K562 (cell line): ENCODE measurements around the gene CAMK2D. TPM values are rescaled to one million over a fixed set of nuclear protein-coding genes. Genes with fewer than 3 reads are reported as not detected.

Experiments used
- ATAC-seq: fragments of 200-7000 bp; cut with Tn5 transposase; 3 replicates; pipeline ENCODE4 v1.9.1; 2020; ENCODE audit warnings: moderate library complexity
- BruUV-seq: library from RNA; stranded (reverse); fragments of 400-500 nt; replicated peaks from 2 replicates; lab custom pipeline; 2021; lab: Mats Ljungman, UMichigan
- CTCF ChIA-PET: fragments of 300-600 bp; formaldehyde crosslinking; extraction: SDS; loops from one replicate; lab custom pipeline; 2021; ENCODE audit warnings: low intra/inter-chr PET ratio; lab: Yijun Ruan, JAX
- POLR2A ChIA-PET: fragments of 300-600, 350-650 bp; sonication (Branson Sonifier 250); formaldehyde crosslinking; extraction: SDS; loops from one replicate; lab custom pipeline; 2021; ENCODE audit warnings: antibody characterized with exemption, inconsistent platforms; lab: Yijun Ruan, JAX
- DNase-seq, 4 experiments: peaks; one replicate each; pipeline versions ENCODE4 v3.0.0 to v3.0.0-alpha.2; 2011 to 2018; ENCODE audit warnings: low spot score in 3 of 4, mixed read lengths in 3 of 4; ENCODE audit errors: extremely low read depth in 1 of 4
- FAIRE-seq: peaks from 2 replicates; lab custom pipeline; 2011; peaks lifted over from hg19 to GRCh38; lab: Jason Lieb, UNC
- H2AFZ ChIP-seq: 2 replicates; pipeline ENCODE4 v1.6.0; 2011; ENCODE audit warnings: low read depth, low read length, control low read depth, inconsistent platforms
- H3K27ac ChIP-seq: fragments of 200-600 bp; 3 replicates; pipeline ENCODE4 v1.8.0; 2011; ENCODE audit warnings: low read depth, mild to moderate bottlenecking, control low read depth, inconsistent platforms, low read length, moderate library complexity, mixed read lengths; ENCODE audit errors: extremely low read depth
- H3K27me3 ChIP-seq, 2 experiments: fragments of 300-600 bp in 1 of 2; 2 replicates in 1 of 2; 3 replicates in 1 of 2; pipeline versions ENCODE4 v1.6.0 to v1.8.0; 2011; ENCODE audit warnings: inconsistent platforms in 2 of 2, low read length in 2 of 2, mild to moderate bottlenecking in 1 of 2, mixed read lengths in 1 of 2, moderate library complexity in 1 of 2; ENCODE audit not compliant: control insufficient read depth in 2 of 2, insufficient read depth in 2 of 2
- H3K36me3 ChIP-seq: fragments of 300-600 bp; 3 replicates; pipeline ENCODE4 v1.8.0; 2011; ENCODE audit warnings: mild to moderate bottlenecking, low read length, inconsistent platforms; ENCODE audit not compliant: control insufficient read depth, insufficient read depth
- H3K4me1 ChIP-seq, 2 experiments: fragments of 200-600 bp in 1 of 2; replicated peaks in 1 of 2; 2 replicates in 1 of 2; 3 replicates in 1 of 2; pipeline versions ENCODE4 v1.5.1 to v1.8.0; 2011; ENCODE audit warnings: inconsistent platforms in 2 of 2, low read length in 2 of 2, mild to moderate bottlenecking in 1 of 2, mixed read lengths in 1 of 2, moderate library complexity in 1 of 2; ENCODE audit not compliant: control insufficient read depth in 2 of 2, insufficient read depth in 2 of 2
- H3K4me2 ChIP-seq: 2 replicates; pipeline ENCODE4 v1.6.1; 2011; ENCODE audit warnings: low read length, control low read depth, inconsistent platforms, mixed read lengths; ENCODE audit not compliant: insufficient read depth
- H3K4me3 ChIP-seq: fragments of 200-600 bp; sonication (generic), shearing (Covaris generic); 2 replicates; pipeline ENCODE4 v1.5.1; 2016; ENCODE audit warnings: control low read depth, inconsistent platforms
- H3K79me2 ChIP-seq: fragments of 200-600 bp; 3 replicates; pipeline ENCODE4 v1.8.0; 2011; ENCODE audit warnings: low read length, inconsistent platforms; ENCODE audit not compliant: control insufficient read depth, insufficient read depth
- H3K9ac ChIP-seq, 2 experiments: 2 replicates each; pipeline versions ENCODE4 v1.6.0 to v1.6.1; 2011; ENCODE audit warnings: low read depth in 2 of 2, low read length in 2 of 2, control low read depth in 1 of 2, inconsistent platforms in 1 of 2, mild to moderate bottlenecking in 1 of 2, mixed read lengths in 1 of 2; ENCODE audit not compliant: insufficient read depth in 1 of 2
- H3K9me1 ChIP-seq: one replicate; pipeline ENCODE4 v1.6.0; 2011; ENCODE audit warnings: inconsistent platforms, mild to moderate bottlenecking, low read length, moderate library complexity; ENCODE audit not compliant: control insufficient read depth, insufficient read depth
- H3K9me3 ChIP-seq: replicated peaks from 2 replicates; pipeline ENCODE4 v1.5.1; 2011; ENCODE audit warnings: low read depth, low read length, inconsistent platforms; ENCODE audit not compliant: control insufficient read depth, insufficient read depth
- H4K20me1 ChIP-seq: replicated peaks from 2 replicates; pipeline ENCODE4 v1.6.1; 2011; ENCODE audit warnings: low read length, inconsistent platforms, mixed read lengths; ENCODE audit not compliant: control insufficient read depth, insufficient read depth
- ARID1B ChIP-seq: fragments of 450-650 bp; IDR thresholded peaks from 2 replicates; pipeline ENCODE4 v1.6.1; 2016; ENCODE audit warnings: antibody characterized with exemption, mild to moderate bottlenecking, inconsistent platforms
- C11orf30 ChIP-seq: fragments of 450-650 bp; IDR thresholded peaks from 2 replicates; pipeline ENCODE4 v1.6.1; 2016; ENCODE audit warnings: low read depth, mild to moderate bottlenecking
- DPF2 ChIP-seq: fragments of 450-650 bp; IDR thresholded peaks from 2 replicates; pipeline ENCODE4 v1.6.1; 2016
- ELF2 ChIP-seq: fragments of 250-450 bp; sonication (Bioruptor Pico); IDR thresholded peaks from 2 replicates; pipeline ENCODE4 v1.5.0; 2021; ENCODE audit warnings: mild to moderate bottlenecking
- MAFF ChIP-seq: IDR thresholded peaks from 2 replicates; pipeline ENCODE4 v1.6.1; 2012; ENCODE audit warnings: low read length, improper control_type of control experiment
- MAFG ChIP-seq: fragments of 450-650 bp; conservative IDR thresholded peaks from 2 replicates; pipeline ENCODE4 v1.6.1; 2016; ENCODE audit warnings: missing genetic modification characterization, missing compliant biosample characterization
- MAFK ChIP-seq: IDR thresholded peaks from 2 replicates; pipeline ENCODE4 v1.6.1; 2011; ENCODE audit warnings: low read length, improper control_type of control experiment
- MECOM ChIP-seq: fragments of 250-450 bp; sonication (Bioruptor Pico); IDR thresholded peaks from 2 replicates; pipeline ENCODE4 v1.8.0; 2022; ENCODE audit warnings: inconsistent platforms
- MEF2D ChIP-seq: conservative IDR thresholded peaks from 2 replicates; pipeline ENCODE4 v1.6.1; 2016; ENCODE audit warnings: low read depth, missing genetic modification characterization, missing compliant biosample characterization
- MTA3 ChIP-seq: fragments of 450-650 bp; formaldehyde crosslinking; IDR thresholded peaks from 2 replicates; pipeline ENCODE4 v1.6.1; 2017; ENCODE audit warnings: mild to moderate bottlenecking, borderline replicate concordance
- NFE2 ChIP-seq: IDR thresholded peaks from 2 replicates; pipeline ENCODE4 v1.6.1; 2014; ENCODE audit warnings: antibody characterized with exemption, low read depth
- PTRF ChIP-seq: fragments of 450-650 bp; IDR thresholded peaks from 2 replicates; pipeline ENCODE4 v1.6.1; 2016; ENCODE audit warnings: mild to moderate bottlenecking, missing genetic modification characterization, missing compliant biosample characterization
- RBM39 ChIP-seq: fragments of 200-400 bp; formaldehyde crosslinking; optimal IDR thresholded peaks from 2 replicates; pipeline ENCODE3; 2018; ENCODE audit warnings: low read depth, low read length
- SAP30 ChIP-seq: fragments of 200-600 bp; sonication (generic); IDR thresholded peaks from 2 replicates; pipeline ENCODE4 v1.6.1; 2012; ENCODE audit warnings: borderline replicate concordance, low read depth, mild to moderate bottlenecking, moderate library complexity, low read length, control low read depth, inconsistent platforms; ENCODE audit not compliant: insufficient read depth, poor library complexity, severe bottlenecking
- XRCC3 ChIP-seq: fragments of 450-650 bp; IDR thresholded peaks from 2 replicates; pipeline ENCODE4 v1.6.1; 2017; ENCODE audit warnings: mild to moderate bottlenecking, moderate library complexity
- ZFP30 ChIP-seq: fragments of 250-450 bp; sonication (Bioruptor Pico); IDR thresholded peaks from 2 replicates; pipeline ENCODE4 v1.8.0; 2022; ENCODE audit warnings: moderate library complexity, mild to moderate bottlenecking, inconsistent platforms, borderline replicate concordance
- ZNF316 ChIP-seq: fragments of 450-650 bp; IDR thresholded peaks from 2 replicates; pipeline ENCODE4 v1.6.1; 2016
- ZNF354B ChIP-seq: fragments of 250-450 bp; sonication (Bioruptor Pico); IDR thresholded peaks from 2 replicates; pipeline ENCODE4 v1.4.0; 2020
- ZNF695 ChIP-seq: fragments of 450-650 bp; formaldehyde crosslinking; IDR thresholded peaks from 2 replicates; pipeline ENCODE4 v1.4.0; 2020; ENCODE audit warnings: mild to moderate bottlenecking, moderate library complexity
- WGBS: fragments of 100-300 bp; shearing (Covaris generic); methylation state at CpG from one replicate; pipeline ENCODE4 v1.1.6; 2016; ENCODE audit warnings: low coverage, mixed read lengths; ENCODE audit not compliant: insufficient coverage; ENCODE audit errors: missing lambda C conversion rate; 5-methylcytosine and 5-hydroxymethylcytosine counted together
- in situ Hi-C: fragments of 300-500 bp; cut with MboI; formaldehyde crosslinking; loops from 4 replicates; pipeline ENCODE4 v1.15.0; 2018; ENCODE audit warnings: inconsistent platforms, mixed read lengths
- intact Hi-C: fragments of 100-400 bp; cut with micrococcal nuclease; formaldehyde crosslinking; loops from 2 replicates; pipeline ENCODE4 v1.14.2; 2022
- polyA plus RNA-seq, 8 experiments: library from polyadenylated mRNA; depleted of rRNA in 4 of 8; stranded (reverse) in 5 of 8; unstranded in 3 of 8; fragments of >200 nt; fragmentation: Nextera tagmentation in 2 of 8; fragmentation: Illumina TruSeq in 1 of 8; extraction: Ambion mirVana in 2 of 8; extraction: Trizol in 1 of 8; gene quantifications; 2 replicates each; pipeline versions ENCODE4 v1.2.1 to v1.2.3, GENCODE V29; 2011 to 2014; ENCODE audit warnings: inconsistent platforms in 1 of 8, missing spikeins in 1 of 8
- total RNA-seq, 7 experiments: library from RNA; depleted of rRNA in 6 of 7; stranded (reverse); fragments of >200 nt in 6 of 7; fragmentation: Illumina TruSeq in 2 of 7; extraction: Trizol in 2 of 7; gene quantifications; 2 replicates each; pipeline versions ENCODE4 v1.2.1 to v1.2.3, GENCODE V29; 2011 to 2021; ENCODE audit warnings: low replicate concordance in 1 of 7
- TF ChIP-seq, protein P1 (sequence below): fragments of 450-650 bp; IDR thresholded peaks from 2 replicates; pipeline ENCODE4 v1.6.1; 2016; ENCODE audit warnings: borderline replicate concordance
- TF ChIP-seq, protein P2 (sequence below): conservative IDR thresholded peaks from 2 replicates; pipeline ENCODE4 v1.6.1; 2011; ENCODE audit warnings: low read depth, mild to moderate bottlenecking, low read length; ENCODE audit not compliant: control insufficient read depth

Gene CAMK2D
- total and polyA plus RNA-seq, 9 of the 15 experiments (the other 6 are each of a cell fraction or from before 2014, with no cell fraction given) = 0.01 to 0.33 (median 0.04) TPM; not detected in 2

DNA sequence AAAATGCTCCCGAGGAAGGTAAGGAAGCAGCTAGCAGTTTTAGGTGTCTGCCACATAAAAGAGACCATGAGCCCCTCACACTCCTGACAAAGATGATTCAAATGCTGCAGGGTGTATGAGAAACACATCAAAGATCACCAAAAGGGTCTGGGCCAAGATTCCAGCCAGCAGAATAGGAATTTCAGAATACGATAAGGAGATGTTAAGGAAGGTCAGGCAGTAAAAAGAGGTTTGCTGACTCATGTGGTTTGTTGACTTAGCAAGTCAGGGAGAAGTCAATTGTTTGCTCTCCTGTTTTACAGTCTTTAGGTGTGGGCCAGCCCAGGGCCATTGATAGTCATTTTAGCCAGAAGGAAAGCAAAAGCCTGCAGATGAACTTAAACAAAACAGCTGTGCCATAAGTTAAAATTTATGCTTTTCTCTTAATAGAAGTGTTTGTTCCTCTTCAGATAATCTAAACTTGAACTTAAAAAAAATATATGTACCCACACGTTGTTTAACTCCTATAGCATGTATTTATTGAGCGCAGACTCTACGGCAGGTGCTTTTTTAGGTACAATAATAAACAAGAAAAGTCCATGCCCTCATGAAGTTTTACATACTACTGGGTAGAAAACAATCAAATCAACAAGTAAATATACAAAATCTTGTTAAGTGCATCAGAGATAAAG is 115.6 kb downstream of the CAMK2D start:
- H3K36me3 ChIP-seq = no peaks in the 10 kb centered on the region
- no peak for FAIRE-seq
- no peak overlapping the region for H3K4me3 ChIP-seq
- H3K9me1 ChIP-seq = no peaks in the 10 kb centered on the region
- ChIA-PET POLR2A (no interaction called here), CTCF (interaction anchor here (0.6 kb wide), 1 partner anchor 914 kb away, joined by 4 read pairs; no protein-coding TSS in a partner anchor)
- peak; percentile 67 for ATAC-seq
- no peak overlapping the region for H2AFZ ChIP-seq
- TF ChIP-seq MTA3 (no peak), C11orf30 (peak; percentile 91), MAFK (peak; percentile 63; the same call in 1 of the 2 replicates), MECOM (CRISPR knock-in tag) (no peak), ZFP30 (no peak), ZNF695 (CRISPR knock-in tag) (no peak), RBM39 (no peak), MEF2D (tag) (no peak), PTRF (tag) (no peak), MAFF (peak; percentile 70), SAP30 (no peak), ZNF316 (peak; percentile 93), XRCC3 (no peak), MAFG (tag) (peak; percentile 86), ELF2 (no peak), ARID1B (0 out of 2 replicates have a peak, but pooled peaks have one; percentile 21), NFE2 (peak; percentile 54), DPF2 (no peak), ZNF354B (CRISPR knock-in tag) (no peak)
- TF ChIP-seq, protein P1, sequence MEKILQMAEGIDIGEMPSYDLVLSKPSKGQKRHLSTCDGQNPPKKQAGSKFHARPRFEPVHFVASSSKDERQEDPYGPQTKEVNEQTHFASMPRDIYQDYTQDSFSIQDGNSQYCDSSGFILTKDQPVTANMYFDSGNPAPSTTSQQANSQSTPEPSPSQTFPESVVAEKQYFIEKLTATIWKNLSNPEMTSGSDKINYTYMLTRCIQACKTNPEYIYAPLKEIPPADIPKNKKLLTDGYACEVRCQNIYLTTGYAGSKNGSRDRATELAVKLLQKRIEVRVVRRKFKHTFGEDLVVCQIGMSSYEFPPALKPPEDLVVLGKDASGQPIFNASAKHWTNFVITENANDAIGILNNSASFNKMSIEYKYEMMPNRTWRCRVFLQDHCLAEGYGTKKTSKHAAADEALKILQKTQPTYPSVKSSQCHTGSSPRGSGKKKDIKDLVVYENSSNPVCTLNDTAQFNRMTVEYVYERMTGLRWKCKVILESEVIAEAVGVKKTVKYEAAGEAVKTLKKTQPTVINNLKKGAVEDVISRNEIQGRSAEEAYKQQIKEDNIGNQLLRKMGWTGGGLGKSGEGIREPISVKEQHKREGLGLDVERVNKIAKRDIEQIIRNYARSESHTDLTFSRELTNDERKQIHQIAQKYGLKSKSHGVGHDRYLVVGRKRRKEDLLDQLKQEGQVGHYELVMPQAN = no peak
- TF ChIP-seq, protein P2, sequence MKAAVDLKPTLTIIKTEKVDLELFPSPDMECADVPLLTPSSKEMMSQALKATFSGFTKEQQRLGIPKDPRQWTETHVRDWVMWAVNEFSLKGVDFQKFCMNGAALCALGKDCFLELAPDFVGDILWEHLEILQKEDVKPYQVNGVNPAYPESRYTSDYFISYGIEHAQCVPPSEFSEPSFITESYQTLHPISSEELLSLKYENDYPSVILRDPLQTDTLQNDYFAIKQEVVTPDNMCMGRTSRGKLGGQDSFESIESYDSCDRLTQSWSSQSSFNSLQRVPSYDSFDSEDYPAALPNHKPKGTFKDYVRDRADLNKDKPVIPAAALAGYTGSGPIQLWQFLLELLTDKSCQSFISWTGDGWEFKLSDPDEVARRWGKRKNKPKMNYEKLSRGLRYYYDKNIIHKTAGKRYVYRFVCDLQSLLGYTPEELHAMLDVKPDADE = no peak
- peak in 3 of 4 experiments; percentile 9 to 36 (median 11) for DNase-seq
- no peak overlapping the region for H3K4me2 ChIP-seq
- no TSS peak for BruUV-seq
- in situ Hi-C loops (no loop called here), intact Hi-C loops (no loop called here)
- WGBS = 9% methylated on average over 5 of the region's 5 CpGs
- H4K20me1 ChIP-seq = no peaks in the 10 kb centered on the region
- no peaks in the 10 kb centered on the region for H3K79me2 ChIP-seq
- no peaks in the 10 kb centered on the region for H3K4me1 ChIP-seq
- no peaks in the 10 kb centered on the region; a peak in 1 of 5 replicates for H3K27me3 ChIP-seq
- H3K27ac ChIP-seq = no peak overlapping the region
- no peaks in the 10 kb centered on the region for H3K9me3 ChIP-seq
- no peak overlapping the region for H3K9ac ChIP-seq
